HCT116 (cell line): ENCODE measurements around the gene EXOC6B. TPM values are rescaled to one million over a fixed set of nuclear protein-coding genes. Genes with fewer than 3 reads are reported as not detected.

Experiments used
- ATAC-seq: fragments of 200-7000 bp; cut with Tn5 transposase; 2 replicates; pipeline ENCODE4 v1.9.1; 2020; ENCODE audit warnings: mild to moderate bottlenecking, moderate library complexity
- BruUV-seq: library from RNA; stranded (reverse); fragments of 400-500 nt; replicated peaks from 2 replicates; lab custom pipeline; 2021; lab: Mats Ljungman, UMichigan
- CTCF ChIA-PET: fragments of 300-600 bp; sonication (Branson Sonifier 250); formaldehyde crosslinking; loops from one replicate; lab custom pipeline; 2021; ENCODE audit warnings: antibody characterized with exemption; lab: Charles Lee
- POLR2A ChIA-PET: fragments of 300-600, 350-600 bp; sonication (Branson Sonifier 250); formaldehyde crosslinking; loops from one replicate; lab custom pipeline; 2021; ENCODE audit warnings: antibody characterized with exemption; lab: Charles Lee
- RAD21 ChIA-PET, 2 experiments: fragments of 300-600 bp; sonication (Branson Sonifier 250); formaldehyde crosslinking; loops; one replicate each; lab custom pipeline; 2023; ENCODE audit warnings: low total read pairs in 2 of 2; ENCODE audit not compliant: uncharacterized antibody in 2 of 2, unreplicated experiment in 2 of 2, low non-redundant PET in 1 of 2; lab: Charles Lee
- DNase-seq: peaks from one replicate; pipeline ENCODE4 v3.0.0-alpha.2; 2010; ENCODE audit warnings: low read depth, low spot score
- H2AFZ ChIP-seq: fragments of 200-600 bp; shearing (Covaris generic), sonication (generic); 2 replicates; pipeline ENCODE4 v1.6.1; 2017; ENCODE audit warnings: low read depth, mixed run types, mixed read lengths, antibody characterized with exemption, low read length; ENCODE audit not compliant: poor library complexity, severe bottlenecking
- H3K27ac ChIP-seq: 2 replicates; pipeline ENCODE4 v1.5.1; 2012; ENCODE audit warnings: low read depth, low read length
- H3K27me3 ChIP-seq: fragments of 200-600 bp; sonication (generic); 2 replicates; pipeline ENCODE4 v1.6.1; 2016; ENCODE audit warnings: mixed run types, low read length, mixed read lengths; ENCODE audit not compliant: insufficient read depth
- H3K36me3 ChIP-seq, 2 experiments: fragments of 200-500 bp in 1 of 2; fragments of 200-600 bp in 1 of 2; sonication (Bioruptor generic) in 1 of 2; sonication (generic) in 1 of 2; 2 replicates each; pipeline versions ENCODE4 v1.5.1 to v1.6.1; 2014 to 2016; ENCODE audit warnings: low read length in 2 of 2, inconsistent platforms in 1 of 2, mixed read lengths in 1 of 2, mixed run types in 1 of 2; ENCODE audit not compliant: insufficient read depth in 2 of 2, control insufficient read depth in 1 of 2
- H3K4me1 ChIP-seq, 2 experiments: fragments of 200-600 bp in 1 of 2; sonication (generic) in 1 of 2; 2 replicates each; pipeline versions ENCODE4 v1.5.1 to v1.6.1; 2012 to 2017; ENCODE audit warnings: low read length in 2 of 2, inconsistent platforms in 1 of 2, mild to moderate bottlenecking in 1 of 2, mixed read lengths in 1 of 2, mixed run types in 1 of 2, moderate library complexity in 1 of 2; ENCODE audit not compliant: insufficient read depth in 2 of 2, control insufficient read depth in 1 of 2
- H3K4me2 ChIP-seq: fragments of 200-600 bp; sonication (generic); 2 replicates; pipeline ENCODE4 v1.6.1; 2017; ENCODE audit warnings: mixed run types, low read length, mixed read lengths
- H3K4me3 ChIP-seq, 2 experiments: fragments of 200-600 bp in 1 of 2; sonication (generic) in 1 of 2; replicated peaks in 1 of 2; 2 replicates each; pipeline ENCODE4 v1.5.1; 2011 to 2016; ENCODE audit warnings: low read length in 2 of 2, control low read depth in 1 of 2, low read depth in 1 of 2, mild to moderate bottlenecking in 1 of 2, mixed read lengths in 1 of 2, mixed run types in 1 of 2
- H3K79me2 ChIP-seq: fragments of 200-600 bp; sonication (generic); 2 replicates; pipeline ENCODE4 v1.6.1; 2017; ENCODE audit warnings: mild to moderate bottlenecking, mixed run types, low read length, moderate library complexity, mixed read lengths; ENCODE audit not compliant: insufficient read depth
- H3K9ac ChIP-seq: fragments of 200-600 bp; sonication (generic); 2 replicates; pipeline ENCODE4 v1.6.1; 2016; ENCODE audit warnings: low read length, mixed read lengths
- H3K9me2 ChIP-seq: fragments of 200-600 bp; sonication (generic), shearing (Covaris generic); 2 replicates; pipeline ENCODE4 v1.6.1; 2017; ENCODE audit warnings: mixed run types, mild to moderate bottlenecking, moderate library complexity; ENCODE audit not compliant: insufficient read depth
- H3K9me3 ChIP-seq, 2 experiments: fragments of 200-500 bp in 1 of 2; fragments of 200-600 bp in 1 of 2; sonication (Bioruptor generic) in 1 of 2; sonication (generic) in 1 of 2; 2 replicates each; pipeline ENCODE4 v1.6.1; 2014 to 2017; ENCODE audit warnings: low read length in 2 of 2, mixed read lengths in 2 of 2, inconsistent platforms in 1 of 2, low read depth in 1 of 2, mild to moderate bottlenecking in 1 of 2, mixed run types in 1 of 2, moderate library complexity in 1 of 2; ENCODE audit not compliant: control insufficient read depth in 1 of 2, insufficient read depth in 1 of 2
- H4K20me1 ChIP-seq: fragments of 200-600 bp; sonication (generic), shearing (Covaris generic); 2 replicates; pipeline ENCODE4 v1.6.1; 2017; ENCODE audit warnings: mixed run types, mild to moderate bottlenecking, moderate library complexity; ENCODE audit not compliant: insufficient read depth
- ATF3 ChIP-seq: IDR thresholded peaks from 2 replicates; pipeline ENCODE4 v1.6.1; 2012
- CEBPB ChIP-seq: IDR thresholded peaks from 2 replicates; pipeline ENCODE4 v1.6.1; 2012; ENCODE audit warnings: low read depth
- CTCF ChIP-seq, 3 experiments: fragments of 200-600 bp in 1 of 3; sonication (generic) in 1 of 3; IDR thresholded peaks in 2 of 3; conservative IDR thresholded peaks in 1 of 3; 2 replicates each; pipeline ENCODE4 v1.5.1; 2012 to 2017; ENCODE audit warnings: low read depth in 2 of 3, low read length in 2 of 3, antibody characterized with exemption in 1 of 3, borderline replicate concordance in 1 of 3, control low read depth in 1 of 3, mild to moderate bottlenecking in 1 of 3, mixed read lengths in 1 of 3, mixed run types in 1 of 3, moderate library complexity in 1 of 3; ENCODE audit not compliant: insufficient read depth in 1 of 3
- EGR1 ChIP-seq: IDR thresholded peaks from 2 replicates; pipeline ENCODE4 v1.6.1; 2012; ENCODE audit warnings: low read depth
- ELF1 ChIP-seq: IDR thresholded peaks from 2 replicates; pipeline ENCODE4 v1.6.1; 2012; ENCODE audit warnings: low read depth, borderline replicate concordance
- EZH2phosphoT487 ChIP-seq: fragments of 200-600 bp; IDR thresholded peaks from 2 replicates; pipeline ENCODE4 v1.6.1; 2018; ENCODE audit warnings: antibody characterized with exemption, borderline replicate concordance
- FOSL1 ChIP-seq: IDR thresholded peaks from 2 replicates; pipeline ENCODE4 v1.6.1; 2012; ENCODE audit warnings: low read depth
- JUND ChIP-seq: IDR thresholded peaks from 2 replicates; pipeline ENCODE4 v1.6.1; 2012
- POLR2AphosphoS5 ChIP-seq: IDR thresholded peaks from 2 replicates; pipeline ENCODE4 v1.6.1; 2011; ENCODE audit warnings: mild to moderate bottlenecking, low read depth, low read length, moderate library complexity
- RAD21 ChIP-seq: IDR thresholded peaks from 2 replicates; pipeline ENCODE4 v1.6.1; 2012; ENCODE audit warnings: low read depth, mild to moderate bottlenecking
- SIN3A ChIP-seq: IDR thresholded peaks from 2 replicates; pipeline ENCODE4 v1.6.1; 2012; ENCODE audit warnings: low read depth
- SP1 ChIP-seq: IDR thresholded peaks from 2 replicates; pipeline ENCODE4 v1.6.1; 2012; ENCODE audit warnings: low read depth
- SRF ChIP-seq: IDR thresholded peaks from 2 replicates; pipeline ENCODE4 v1.6.1; 2012; ENCODE audit warnings: low read depth
- TCF7L2 ChIP-seq: IDR thresholded peaks from 2 replicates; pipeline ENCODE4 v1.7.0; 2011; ENCODE audit warnings: borderline replicate concordance, inconsistent platforms; ENCODE audit not compliant: insufficient read depth, insufficient read length; ENCODE audit errors: extremely low read depth
- ZFX ChIP-seq: fragments of 450-650 bp; IDR thresholded peaks from 2 replicates; pipeline ENCODE4 v1.6.1; 2017
- intact Hi-C: fragments of 100-400 bp; cut with micrococcal nuclease; formaldehyde crosslinking; loops from 2 replicates; pipeline ENCODE4 v1.10.0; 2022
- total RNA-seq: library from RNA; stranded (reverse); gene quantifications from one replicate; pipeline ENCODE4 v1.2.1, GENCODE V29; 2021; ENCODE audit not compliant: unreplicated experiment
- TF ChIP-seq, protein P1 (sequence below): IDR thresholded peaks from 2 replicates; pipeline ENCODE4 v1.6.1; 2012; ENCODE audit warnings: low read depth
- TF ChIP-seq, protein P2 (sequence below): IDR thresholded peaks from 2 replicates; pipeline ENCODE4 v1.6.1; 2012

The EXOC6B gene
- total RNA-seq, 1 experiment from 2014 or later = 25.4 TPM

DNA sequence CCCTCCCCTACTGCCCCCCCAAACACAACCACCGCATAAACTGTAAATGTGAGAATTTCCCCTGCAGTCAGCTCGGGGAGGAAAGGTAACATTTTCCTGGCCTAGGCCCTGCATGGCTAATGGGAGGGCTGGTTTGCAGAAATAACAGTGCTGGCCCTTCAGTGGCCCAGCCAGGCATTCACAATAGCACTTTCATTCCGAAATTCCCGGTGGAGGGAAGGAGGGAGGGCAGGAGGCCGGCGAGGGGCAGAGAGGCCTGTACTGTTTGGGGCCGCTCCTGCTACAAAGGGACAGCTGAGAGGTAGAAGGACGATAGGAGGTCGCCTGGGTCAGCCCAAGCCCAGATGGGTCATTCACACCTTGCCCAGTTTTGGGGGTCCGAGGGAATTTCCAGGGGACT lies 689.5 kb downstream of the EXOC6B start:
- ChIA-PET POLR2A (no interaction called here), CTCF (no interaction called here), RAD21 (no interaction called here)
- no TSS peak for BruUV-seq
- no peak for ATAC-seq
- Histone ChIP-seq H3K79me2 (no peaks in the 10 kb centered on the region), H3K9ac (no peak overlapping the region), H3K4me1 (peaks cover 6 to 13% of the 10 kb centered on the region in 2 experiments; a peak in 2 of 4 replicates), H4K20me1 (no peaks in the 10 kb centered on the region), H3K27ac (no peak overlapping the region), H3K27me3 (no peaks in the 10 kb centered on the region), H3K4me2 (no peak overlapping the region), H2AFZ (no peak overlapping the region), H3K9me3 (no peaks in the 10 kb centered on the region), H3K9me2 (no peaks in the 10 kb centered on the region), H3K4me3 (no peak overlapping the region), H3K36me3 (no peaks in the 10 kb centered on the region; a peak in 1 of 4 replicates)
- no peak for DNase-seq
- intact Hi-C loops = no loop called here
- TF ChIP-seq POLR2AphosphoS5 (no peak), ATF3 (no peak), FOSL1 (no peak)

- DNase-seq = no peak
- Histone ChIP-seq H3K27ac (no peak overlapping the region), H3K9me2 (no peaks in the 10 kb centered on the region), H4K20me1 (no peaks in the 10 kb centered on the region), H3K27me3 (no peaks in the 10 kb centered on the region), H3K36me3 (no peaks in the 10 kb centered on the region; a peak in 1 of 4 replicates), H3K4me1 (peaks cover 6 to 13% of the 10 kb centered on the region in 2 experiments; a peak in 2 of 4 replicates), H3K4me2 (no peak overlapping the region), H3K9me3 (no peaks in the 10 kb centered on the region), H3K9ac (no peak overlapping the region), H2AFZ (no peak overlapping the region), H3K79me2 (no peaks in the 10 kb centered on the region), H3K4me3 (no peak overlapping the region)
- ChIA-PET CTCF (no interaction called here), RAD21 (no interaction called here), POLR2A (no interaction called here)
- BruUV-seq = no TSS peak
- no peak for ATAC-seq
- intact Hi-C loops = no loop called here
- no peak for TF ChIP-seq FOSL1
- TF ChIP-seq CEBPB = no peak
- no peak for TF ChIP-seq JUND
- TF ChIP-seq RAD21 = no peak
- TF ChIP-seq ELF1 = no peak
- no peak for TF ChIP-seq TCF7L2
- no peak for TF ChIP-seq SIN3A
- no peak for TF ChIP-seq ATF3
- TF ChIP-seq, protein P1, sequence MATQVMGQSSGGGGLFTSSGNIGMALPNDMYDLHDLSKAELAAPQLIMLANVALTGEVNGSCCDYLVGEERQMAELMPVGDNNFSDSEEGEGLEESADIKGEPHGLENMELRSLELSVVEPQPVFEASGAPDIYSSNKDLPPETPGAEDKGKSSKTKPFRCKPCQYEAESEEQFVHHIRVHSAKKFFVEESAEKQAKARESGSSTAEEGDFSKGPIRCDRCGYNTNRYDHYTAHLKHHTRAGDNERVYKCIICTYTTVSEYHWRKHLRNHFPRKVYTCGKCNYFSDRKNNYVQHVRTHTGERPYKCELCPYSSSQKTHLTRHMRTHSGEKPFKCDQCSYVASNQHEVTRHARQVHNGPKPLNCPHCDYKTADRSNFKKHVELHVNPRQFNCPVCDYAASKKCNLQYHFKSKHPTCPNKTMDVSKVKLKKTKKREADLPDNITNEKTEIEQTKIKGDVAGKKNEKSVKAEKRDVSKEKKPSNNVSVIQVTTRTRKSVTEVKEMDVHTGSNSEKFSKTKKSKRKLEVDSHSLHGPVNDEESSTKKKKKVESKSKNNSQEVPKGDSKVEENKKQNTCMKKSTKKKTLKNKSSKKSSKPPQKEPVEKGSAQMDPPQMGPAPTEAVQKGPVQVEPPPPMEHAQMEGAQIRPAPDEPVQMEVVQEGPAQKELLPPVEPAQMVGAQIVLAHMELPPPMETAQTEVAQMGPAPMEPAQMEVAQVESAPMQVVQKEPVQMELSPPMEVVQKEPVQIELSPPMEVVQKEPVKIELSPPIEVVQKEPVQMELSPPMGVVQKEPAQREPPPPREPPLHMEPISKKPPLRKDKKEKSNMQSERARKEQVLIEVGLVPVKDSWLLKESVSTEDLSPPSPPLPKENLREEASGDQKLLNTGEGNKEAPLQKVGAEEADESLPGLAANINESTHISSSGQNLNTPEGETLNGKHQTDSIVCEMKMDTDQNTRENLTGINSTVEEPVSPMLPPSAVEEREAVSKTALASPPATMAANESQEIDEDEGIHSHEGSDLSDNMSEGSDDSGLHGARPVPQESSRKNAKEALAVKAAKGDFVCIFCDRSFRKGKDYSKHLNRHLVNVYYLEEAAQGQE = no peak
- TF ChIP-seq, protein P2, sequence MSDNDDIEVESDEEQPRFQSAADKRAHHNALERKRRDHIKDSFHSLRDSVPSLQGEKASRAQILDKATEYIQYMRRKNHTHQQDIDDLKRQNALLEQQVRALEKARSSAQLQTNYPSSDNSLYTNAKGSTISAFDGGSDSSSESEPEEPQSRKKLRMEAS = no peak
- TF ChIP-seq EGR1 = no peak
- no peak for TF ChIP-seq ZFX
- TF ChIP-seq CTCF (IDR thresholded peaks at IDR 0.05 in 2 of 3, conservative IDR thresholded peaks at IDR 0.05 in 1 of 3; ENCODE audit: borderline replicate concordance in 1 of 3, insufficient read depth in 1 of 3, low read depth in 2 of 3, low read length in 2 of 3) = no peak
- no peak for TF ChIP-seq SP1
- no peak for TF ChIP-seq EZH2phosphoT487
- TF ChIP-seq SRF = no peak
Observed at GRCh38 chr2:72135921-72136320, 689.9 kb downstream of the EXOC6B start.
